Keratinocyte (primary cell): ENCODE measurements around the gene DCUN1D1.

Experiments used
- CTCF ChIP-seq, 3 experiments: IDR thresholded peaks in 1 of 3; conservative IDR thresholded peaks in 1 of 3; optimal IDR thresholded peaks in 1 of 3; 2 replicates in 2 of 3; 3 replicates in 1 of 3; pipeline versions ENCODE3 to v1.5.1; 2011; ENCODE audit warnings: low read length in 3 of 3, mild to moderate bottlenecking in 3 of 3, moderate library complexity in 2 of 3, control low read depth in 1 of 3, inconsistent platforms in 1 of 3; ENCODE audit not compliant: insufficient read depth in 2 of 3; ENCODE audit errors: extremely low read depth in 1 of 3
- EZH2 ChIP-seq: IDR thresholded peaks from one replicate; pipeline ENCODE4 v1.6.1; 2012; ENCODE audit warnings: inconsistent platforms, mild to moderate bottlenecking, low read length, moderate library complexity

GRCh38 chr3:182906036-182906435, 74.3 kb downstream of the DCUN1D1 start:
- TF ChIP-seq CTCF (optimal IDR thresholded peaks at IDR 0.05 in 1 of 3, IDR thresholded peaks at IDR 0.05 in 1 of 3, conservative IDR thresholded peaks at IDR 0.05 in 1 of 3; ENCODE audit: extremely low read depth in 1 of 3, insufficient read depth in 2 of 3, low read length in 3 of 3) (no peak), EZH2 (no peak)
